CD4-positive, alpha-beta T cell treated with Interleukin-4 for 4 hours (primary cell): ENCODE measurements around the gene TUBA4A.
"Not testable (repeated sequence)": the region's sequence is repeated elsewhere in the genome, so short reads cannot be mapped to it uniquely, and the experiment has no call there.

Source experiments
- DNase-seq: peaks from one replicate; pipeline ENCODE4 v3.0.0-alpha.2; 2020

The TUBA4A gene

DNA sequence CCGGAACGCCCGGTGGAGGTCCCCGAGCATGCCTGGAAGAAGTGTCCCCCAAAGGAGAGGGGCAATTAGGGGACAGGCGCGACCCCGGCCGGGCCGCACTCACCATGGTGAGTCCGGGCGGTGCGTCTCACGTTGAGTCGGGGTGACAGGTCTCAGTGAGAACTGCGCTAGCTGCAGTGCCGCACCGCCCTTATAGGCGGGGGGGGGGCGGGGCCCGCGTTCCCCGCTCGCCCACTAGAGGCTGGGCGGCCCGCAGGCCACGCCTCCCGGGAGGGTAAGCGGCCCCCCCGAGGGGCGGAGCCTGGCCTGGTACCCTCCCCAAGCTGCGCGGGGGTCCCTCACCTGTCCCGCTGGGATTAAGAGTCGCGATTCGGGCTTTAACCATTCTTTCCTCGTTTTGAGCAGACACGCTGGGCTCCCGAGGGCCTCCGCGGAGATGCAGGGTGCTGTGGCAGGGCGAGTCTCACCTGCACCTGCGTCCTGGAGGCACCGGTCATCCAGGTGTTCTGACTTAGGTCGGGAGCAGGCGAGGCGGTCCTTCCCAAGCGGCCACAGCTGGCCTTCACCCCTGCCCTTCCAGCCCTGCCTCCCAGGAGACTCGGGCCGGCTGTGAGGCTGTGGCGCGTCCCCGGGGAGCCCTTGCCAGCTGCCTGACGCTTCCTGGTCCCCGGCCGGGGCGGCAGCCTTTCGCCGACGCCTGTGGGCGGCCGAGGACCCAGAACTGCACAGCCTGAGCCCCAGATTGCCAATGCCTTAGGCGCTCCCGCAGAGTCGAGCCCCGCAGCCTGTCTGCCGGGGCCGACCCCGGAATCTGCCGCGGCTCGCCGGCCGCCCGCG is at the start of gene TUBA4A:
TUBA4A (minus strand) TSS at position 166 of the 837 bp plus-strand sequence; CDS start at position 106, 60 bp downstream.
- DNase-seq, result peak; percentile 88

DNA sequence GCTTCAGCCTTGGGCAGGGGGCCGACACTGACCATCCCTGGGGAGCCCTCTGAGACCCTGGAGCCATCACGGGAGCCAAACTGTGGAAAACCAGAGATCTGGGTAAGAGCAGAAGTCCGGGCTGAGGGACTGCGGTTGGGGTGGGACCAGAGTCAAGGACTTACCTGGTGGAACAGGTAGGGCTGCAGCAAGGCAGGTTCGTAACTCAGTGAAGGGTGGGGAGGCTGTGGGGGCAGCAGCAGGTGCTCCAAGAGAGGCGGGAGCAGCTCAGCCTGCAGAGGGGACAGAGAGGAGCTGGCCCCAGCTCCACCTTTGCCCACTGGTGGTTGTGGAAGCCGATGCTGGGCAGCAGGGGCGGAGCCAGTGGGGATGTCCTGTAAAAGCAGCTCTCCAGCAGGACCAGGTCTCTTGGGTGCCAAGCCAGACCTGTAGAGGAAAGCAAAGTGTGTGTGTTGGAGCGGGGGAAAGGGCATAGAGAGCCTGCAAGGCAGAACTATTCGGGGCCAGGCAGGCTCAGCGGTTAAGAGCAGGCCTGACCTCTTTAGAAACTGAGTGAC is 48.8 kb upstream of the TUBA4A start:
- no peak for DNase-seq

DNA sequence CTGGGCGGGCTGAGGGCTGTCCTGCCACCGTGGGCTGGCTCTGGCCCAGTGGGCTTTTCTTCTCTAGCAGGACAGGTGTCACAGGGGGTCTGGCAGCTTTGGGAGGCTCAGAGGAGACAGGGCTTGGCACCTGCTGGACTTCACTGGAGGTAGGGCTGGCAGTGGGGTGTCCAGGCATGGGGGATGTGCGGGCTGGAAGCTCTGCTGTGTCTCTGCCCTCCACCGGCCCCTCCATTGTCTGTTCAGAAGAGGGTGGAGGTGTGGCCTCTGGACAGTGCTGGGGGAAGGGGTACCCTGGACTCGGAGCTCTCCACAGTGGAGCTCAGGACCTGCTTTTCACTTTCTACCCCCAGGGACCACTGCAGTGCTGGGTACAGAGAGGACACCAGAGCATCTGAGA is 46.3 kb upstream of the TUBA4A start:
- no peak for DNase-seq

DNA sequence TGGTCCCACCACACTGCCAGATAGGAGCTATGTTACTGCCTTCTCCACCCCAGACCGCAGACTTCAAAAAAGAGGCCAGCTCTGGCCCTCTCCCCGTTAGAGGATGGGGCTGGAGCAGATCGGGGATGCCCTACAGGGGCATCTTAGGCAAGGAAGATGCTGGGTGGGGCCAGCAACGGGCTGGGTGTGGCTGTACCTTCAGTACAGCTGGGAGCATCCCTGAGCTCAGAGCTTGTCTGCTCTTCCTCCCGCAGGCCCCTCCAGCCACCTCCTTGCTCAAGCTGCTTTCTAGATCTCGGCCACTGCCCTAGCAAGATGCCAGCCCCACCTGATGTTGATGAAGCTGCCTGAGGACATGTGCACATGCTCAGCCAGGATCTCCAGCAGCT is 45.6 kb upstream of the TUBA4A start:
- no peak for DNase-seq

DNA sequence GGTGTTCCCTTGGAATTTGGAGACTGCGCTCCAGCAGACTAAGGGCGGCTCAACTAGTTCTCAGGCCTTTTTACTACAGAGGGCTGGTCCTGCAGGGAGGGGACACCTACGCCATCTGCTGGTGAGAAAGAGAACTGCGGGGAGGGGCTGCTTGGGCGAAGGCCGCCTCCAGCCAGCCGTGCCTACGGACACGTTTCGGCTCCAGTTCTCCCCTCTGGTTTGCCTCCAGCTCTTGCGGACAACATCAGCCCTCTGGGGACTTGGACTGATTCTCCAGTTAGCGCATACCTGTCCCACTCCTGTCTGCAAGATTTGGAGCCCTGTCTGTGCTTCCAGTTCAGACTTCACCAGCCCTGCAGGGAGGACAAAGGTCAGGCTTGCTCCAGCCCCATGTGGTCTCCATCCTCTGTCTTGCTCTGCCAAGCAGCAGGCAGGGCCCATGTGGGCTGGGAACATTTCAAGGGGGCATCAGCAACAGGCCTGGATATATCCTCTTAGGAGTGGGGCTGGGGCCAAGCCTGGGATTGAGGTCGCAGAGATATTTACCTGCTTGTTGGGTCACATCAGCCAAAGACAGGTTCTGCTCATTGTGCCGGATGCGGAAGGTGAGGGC is 45.1 kb upstream of the TUBA4A start:
- peak; percentile 83 for DNase-seq

DNA sequence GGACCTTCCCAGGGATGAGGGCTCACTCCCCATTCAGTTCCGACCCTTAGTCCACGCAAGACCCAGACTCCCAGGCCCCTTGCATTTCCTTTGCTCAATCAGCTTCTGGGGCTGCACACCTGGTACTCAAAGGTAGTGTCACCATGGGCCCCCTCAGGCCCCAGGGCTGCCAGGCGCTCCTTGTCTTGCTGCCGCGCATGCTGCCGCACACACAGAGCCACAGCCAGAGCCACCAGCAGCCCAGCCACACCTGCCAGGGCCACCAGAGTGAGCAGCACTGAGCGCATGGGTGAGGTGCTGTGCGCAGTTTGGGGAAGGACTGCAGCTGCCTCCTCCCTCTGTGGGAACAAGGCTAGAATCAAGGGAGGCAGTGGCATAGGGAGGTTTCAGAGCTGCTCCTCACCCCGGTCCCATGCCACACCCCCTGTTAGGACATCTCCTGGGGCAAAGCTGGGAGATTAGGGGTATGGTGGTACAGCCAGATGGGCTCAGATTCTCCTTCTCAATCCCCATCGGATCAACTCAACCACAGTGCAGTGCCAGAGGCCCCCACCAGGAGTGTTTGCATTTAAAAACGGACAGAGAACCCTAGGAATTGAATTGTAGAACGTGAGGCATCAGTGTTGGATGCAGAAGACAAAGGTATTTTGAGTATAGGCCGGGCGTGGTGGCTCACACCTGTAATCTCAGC is 44.2 kb upstream of the TUBA4A start:
- DNase-seq, result no peak

DNA sequence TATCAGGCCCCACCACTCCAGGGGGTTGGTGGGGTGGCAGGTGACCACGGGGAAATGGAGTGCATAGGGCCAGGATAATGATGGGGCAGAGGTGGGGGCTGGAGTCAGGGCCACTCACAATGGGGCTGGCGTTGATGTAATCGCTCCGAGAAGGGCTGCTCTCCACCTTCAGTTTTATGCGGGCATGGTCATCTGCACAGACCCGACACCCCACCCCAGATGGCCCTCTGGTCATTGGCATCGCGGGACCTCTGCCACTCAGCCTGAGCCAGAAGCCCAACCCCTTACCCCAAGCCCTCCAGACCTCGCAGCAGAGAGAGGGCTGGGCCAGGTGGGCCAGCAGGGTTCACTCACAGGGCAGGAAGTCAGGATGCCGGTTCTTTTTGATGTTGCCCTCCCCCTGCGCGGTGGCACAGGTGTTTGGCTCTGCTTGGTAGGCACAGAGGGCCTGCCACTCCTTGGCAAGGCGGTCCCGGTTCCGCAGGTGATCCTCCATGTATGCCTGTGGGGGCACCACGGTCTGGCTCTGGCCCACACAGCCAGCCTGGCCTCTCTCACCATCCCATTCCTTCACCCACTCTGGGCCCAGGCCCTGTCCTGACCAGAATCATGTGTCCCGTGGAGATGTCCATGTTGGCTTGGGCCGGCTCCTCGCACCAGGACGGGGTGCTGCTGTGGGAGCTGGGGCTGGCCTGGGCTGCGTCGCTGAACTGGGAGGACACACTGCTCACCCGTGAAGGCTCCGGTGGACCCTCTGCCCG is 43.1 kb upstream of the TUBA4A start:
- no peak for DNase-seq

DNA sequence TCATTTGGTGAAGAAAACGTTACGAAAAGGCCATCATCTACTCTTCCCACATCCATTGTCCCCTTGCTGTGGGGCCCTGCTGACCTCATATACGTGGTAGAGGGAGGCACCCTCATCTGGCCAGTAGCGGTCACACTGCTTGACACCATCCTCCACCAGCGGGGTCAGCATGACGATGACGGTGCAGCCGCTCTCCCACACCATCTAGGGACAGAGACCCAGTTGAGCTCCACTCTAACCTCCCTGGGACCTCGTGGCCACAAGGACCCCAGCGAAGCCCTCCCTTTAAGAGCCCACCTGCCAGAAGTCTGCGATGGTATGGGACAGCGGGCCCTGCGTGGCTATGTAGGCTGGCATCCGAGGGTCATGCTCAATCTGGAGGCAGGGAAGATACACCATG is 42.4 kb upstream of the TUBA4A start:
- no peak for DNase-seq

DNA sequence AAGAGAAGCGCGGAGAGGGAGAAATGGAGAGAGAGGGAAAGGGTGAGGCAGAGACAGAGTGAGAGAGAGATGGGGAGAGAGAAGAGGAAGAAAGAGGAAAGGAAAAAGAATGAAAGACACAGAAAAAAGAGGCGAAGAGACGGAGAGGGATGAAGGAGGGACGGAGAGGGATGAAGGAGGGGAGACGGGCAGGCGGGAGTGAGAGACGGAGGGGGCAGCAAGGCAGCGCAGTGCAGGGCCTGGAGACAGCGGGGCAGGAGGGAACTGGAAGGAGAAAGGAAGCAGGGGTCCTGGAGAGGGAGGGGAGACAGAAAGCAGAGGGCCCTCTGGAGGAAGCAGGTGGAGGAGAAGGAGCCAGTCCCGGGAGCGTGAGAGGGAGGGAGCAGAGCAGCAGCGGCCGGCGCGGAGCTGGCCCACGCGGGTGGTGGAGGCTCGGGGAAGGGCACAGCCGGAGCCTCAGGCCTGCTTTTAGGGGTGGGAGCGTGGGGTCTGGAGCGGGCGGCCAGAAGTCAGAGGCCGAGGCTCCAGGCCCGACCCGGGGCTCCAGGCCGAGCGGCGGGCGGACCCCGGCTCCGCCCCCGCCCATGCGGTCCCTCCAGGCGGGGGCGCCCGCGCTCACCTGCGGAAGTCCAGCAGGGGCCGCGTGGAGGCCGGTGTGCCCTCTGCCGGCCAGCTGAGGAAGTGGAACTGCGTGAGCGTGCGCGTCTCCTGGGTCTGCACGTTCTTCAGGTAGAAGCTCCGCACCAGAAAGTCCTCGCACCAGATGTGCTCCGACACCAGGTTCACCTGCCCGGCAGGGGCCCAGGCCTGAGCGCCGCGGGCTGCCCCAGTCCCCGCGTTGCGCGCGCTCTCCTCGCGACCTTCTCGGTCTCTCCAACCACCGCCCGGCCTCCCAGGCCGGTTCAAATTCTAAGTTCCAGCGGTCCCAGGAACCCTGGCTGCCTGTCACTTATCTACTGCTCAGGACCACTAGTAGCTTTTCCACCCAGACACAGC is 40.9 kb upstream of the TUBA4A start:
- DNase-seq, result peak; percentile 88

DNA sequence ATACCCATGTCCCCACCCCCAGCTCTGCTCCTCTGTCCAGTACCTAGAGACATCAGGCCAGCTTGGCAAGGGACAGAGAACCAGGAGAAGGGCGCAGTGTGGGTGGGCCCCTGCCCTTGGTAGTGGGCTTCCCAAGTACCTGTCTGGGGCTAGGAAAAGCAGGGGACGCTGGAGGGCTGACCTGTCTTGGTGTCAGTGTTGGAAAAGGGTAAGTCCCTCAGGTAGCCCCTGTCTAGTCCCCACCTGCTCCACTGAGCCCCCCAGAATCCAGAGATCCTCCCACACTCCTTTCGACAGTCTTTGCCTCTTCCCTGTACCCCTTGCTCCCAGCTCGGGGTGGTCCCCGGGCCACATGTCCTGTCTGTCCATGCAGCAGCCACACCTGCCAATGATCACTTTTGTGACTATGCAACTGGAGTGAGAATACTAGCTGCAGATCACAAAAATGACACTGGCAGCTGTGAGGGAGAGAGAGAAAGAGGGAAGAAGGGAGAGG is 40.1 kb upstream of the TUBA4A start:
- no peak for DNase-seq

DNA sequence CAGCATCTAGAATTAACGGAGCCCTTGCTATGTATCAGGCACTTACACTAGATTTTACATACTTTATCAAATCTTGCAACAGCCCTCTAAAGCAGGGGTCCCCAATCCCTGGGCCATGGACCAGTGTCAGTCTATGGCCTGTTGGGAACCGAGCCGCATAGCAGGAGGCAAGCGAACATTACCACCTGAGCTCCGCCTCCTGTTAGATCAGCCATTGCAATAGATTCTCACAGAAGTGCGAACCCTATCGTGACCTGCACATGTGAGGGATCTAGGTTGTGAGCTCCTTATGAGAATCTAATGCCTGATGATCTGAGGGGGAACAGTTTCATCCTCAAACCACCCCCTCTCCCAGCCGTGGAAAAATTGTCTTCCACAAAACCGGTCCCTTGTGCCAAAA is 38.9 kb upstream of the TUBA4A start:
- DNase-seq, result no peak

DNA sequence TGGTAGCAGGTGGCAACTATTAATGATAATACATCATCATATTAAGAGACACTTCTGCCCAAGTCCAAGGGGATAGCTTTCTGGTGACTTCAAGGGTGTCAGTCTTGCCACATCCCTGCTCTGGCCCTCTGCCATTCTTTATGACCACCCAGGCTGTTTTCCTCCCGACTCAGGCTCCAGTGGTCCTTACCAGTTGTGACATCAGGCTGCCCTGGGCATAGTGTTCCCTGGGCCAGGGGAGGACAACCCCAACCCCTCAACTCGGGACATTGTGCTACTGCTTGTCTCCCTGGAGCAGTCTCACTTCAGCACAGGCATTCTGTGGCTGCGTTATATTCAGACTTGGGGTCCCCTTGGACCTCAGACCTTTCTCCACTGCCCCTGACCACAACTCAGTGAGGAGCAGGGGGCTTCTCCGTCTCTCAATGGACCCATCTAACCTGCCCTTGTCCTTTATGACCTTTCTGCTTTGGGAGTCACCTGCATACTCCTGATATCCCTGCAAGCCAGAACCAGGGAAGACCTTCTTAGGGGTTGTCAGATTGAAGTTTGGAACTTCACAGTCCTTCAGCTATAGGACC is 38.3 kb upstream of the TUBA4A start:
- no peak for DNase-seq

DNA sequence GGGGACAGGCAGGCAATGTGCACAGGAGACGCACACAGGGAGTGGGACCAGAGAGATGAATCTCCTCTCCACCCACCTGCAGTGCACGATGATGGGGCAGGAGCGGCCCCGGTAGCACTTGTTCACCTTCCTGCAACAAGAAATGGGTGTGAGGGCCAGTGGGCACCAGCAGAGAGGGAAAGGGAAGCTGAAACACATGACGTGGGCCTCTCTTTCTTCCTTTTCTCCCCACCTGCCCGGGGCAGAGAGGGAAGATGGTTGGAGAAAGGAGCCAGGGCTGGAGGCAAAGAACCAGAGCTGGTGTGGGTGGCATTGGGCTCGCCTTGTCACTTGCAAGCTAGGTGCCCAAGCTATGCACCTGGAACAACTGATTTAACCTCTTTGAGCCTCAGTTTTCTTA is 37.7 kb upstream of the TUBA4A start:
- no peak for DNase-seq

DNA sequence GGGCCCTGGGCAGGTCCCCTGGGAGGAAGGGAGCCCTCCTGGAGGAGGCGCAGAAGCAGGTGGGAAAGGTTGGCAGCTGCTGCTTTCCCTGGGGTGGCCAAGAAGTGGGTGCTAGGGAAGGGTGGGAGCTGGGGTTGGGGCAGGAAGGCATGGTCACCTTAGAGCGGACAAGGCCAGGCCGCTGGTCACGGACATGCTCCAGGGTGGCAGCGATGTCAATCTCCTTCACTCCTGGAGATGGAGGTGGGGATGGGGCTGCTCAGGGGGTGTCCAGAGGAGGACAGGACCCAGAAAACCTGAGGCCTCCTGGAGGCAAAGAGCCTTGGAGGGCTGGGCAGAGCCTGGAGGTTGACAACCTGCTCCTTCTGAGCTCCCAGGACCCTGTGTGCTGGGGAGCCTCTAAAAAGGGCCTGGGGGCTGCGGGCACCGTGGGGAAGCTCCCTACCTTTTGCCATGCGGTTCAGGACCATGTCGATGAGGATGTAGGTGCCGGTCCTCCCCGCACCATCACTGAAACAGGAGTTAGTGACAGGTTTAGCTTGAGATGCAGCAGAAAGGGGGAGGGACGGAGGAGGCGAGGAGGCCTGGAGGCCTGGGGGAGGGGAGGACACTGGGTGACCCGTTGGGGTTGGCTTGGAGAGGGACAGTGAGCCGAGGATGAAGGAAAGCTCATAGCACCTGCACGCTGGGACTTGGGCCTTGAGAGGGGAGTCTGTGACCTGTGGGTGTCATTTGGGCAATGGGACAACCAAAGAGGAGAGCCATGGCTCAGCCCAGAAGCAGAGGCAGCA is 36.9 kb upstream of the TUBA4A start:
- DNase-seq, result no peak

DNA sequence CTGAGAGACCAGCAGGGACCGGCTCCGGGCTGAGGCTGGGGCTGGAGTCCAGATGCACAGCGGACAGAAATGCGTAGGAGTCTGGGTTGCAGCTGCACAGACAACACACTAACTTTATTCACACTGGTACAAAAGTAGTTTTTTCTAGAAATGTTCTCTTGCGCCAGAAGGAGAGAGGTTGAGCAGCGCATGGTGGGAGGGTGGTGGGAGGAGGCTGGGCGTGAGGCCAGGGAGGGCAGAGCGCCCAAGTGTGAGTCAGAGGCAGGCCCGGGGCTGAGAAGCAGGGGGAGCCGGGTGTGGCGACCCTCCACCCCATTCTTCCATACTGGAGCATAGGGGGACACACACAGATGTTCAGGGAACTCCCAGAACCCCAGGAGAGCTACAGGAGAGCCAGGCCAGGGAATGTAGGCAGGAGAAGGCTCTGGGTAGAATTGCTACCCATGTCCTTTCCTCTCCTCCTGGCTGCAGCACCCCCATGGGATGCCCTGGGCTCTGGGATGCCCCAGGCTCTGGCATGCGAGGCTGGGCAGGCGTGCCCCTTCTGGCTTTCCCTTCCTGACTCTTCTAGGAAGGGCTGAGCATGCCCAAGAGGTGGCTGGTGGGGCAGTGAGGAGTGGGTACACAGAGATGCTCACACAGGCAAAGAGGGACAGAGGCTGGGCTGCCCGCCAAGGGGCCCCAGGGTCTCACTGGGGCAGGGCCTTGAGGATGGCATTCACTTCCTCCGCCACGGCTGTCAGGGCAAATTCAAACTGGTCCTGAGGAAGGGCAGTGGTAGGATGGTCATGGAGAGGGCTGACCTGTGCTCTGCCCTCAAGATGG is 36.0 kb upstream of the TUBA4A start:
- DNase-seq, result no peak

DNA sequence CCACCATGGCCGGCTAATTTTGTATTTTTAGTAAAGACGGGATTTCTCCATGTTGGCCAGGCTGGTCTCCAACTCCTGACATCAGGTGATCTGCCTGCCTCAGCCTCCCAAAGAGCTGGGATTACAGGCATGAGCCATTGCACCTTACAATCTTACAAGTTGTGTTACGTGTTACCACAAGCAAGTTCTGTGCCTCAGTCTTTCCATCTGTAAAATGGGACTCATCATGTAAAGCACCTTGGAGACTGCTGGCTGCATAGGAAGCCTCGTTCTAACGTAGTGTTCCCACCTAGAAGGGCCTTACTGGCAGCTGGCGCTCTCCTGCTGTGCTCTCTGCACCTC is 35.4 kb upstream of the TUBA4A start:
- no peak for DNase-seq

DNA sequence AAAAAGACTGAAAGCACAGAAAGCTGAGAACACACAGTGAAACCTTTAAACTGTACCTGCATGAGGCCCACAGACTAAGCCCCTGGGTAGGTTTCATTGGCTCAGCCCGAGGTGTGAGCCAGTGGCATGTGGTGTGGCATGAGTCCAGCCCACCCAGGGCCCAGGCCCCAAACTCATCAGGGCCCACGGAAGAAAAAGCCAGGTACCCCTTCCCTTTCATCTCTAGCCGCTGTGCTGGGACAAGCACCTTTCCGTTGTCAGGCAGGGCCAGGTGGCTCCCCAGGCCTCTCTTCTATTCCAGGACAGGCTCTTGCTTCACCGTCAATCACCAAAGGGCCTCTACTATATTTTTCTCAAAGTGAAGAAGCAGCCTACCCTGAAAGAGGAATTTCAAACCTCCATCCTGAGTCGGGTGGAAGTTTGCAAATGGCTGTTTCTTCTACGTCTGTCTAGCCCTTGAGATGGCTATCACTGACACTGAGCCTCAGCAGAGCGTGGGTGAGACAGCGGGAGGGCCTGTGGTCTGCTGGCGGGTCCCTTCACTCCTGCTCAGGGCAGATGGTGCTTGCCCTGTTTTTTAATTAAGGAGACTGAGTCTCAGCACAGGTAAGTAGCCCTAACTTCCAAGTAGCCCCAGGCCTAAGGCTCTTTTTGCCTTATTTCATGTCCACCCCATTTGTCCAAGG is 34.0 kb upstream of the TUBA4A start:
- DNase-seq, result no peak

DNA sequence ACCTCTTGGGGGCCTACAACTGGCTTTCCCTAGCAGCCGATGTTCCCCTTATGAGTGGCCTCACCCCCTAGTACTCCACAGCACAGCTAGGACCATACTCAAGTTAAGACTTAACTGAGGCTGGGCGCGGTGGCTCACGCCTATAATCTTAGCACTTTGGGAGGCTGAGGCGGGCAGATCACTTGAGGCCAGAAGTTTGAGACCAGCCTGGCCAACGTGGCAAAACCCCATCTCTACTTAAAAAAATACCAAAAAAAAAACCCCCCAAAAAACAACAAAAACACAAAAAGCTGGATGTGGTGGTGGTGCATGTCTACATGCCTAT is 33.4 kb upstream of the TUBA4A start:
- not testable (repeated sequence) for DNase-seq
